Cardiac muscle cell (in vitro differentiated cells and primary cell): Measurements from ENCODE around the gene KRT72. TPM values are rescaled to one million over a fixed set of nuclear protein-coding genes. Genes with fewer than 3 reads are reported as not detected.

Experiments used
- DNase-seq, 2 donors: peaks; one replicate each; pipeline versions ENCODE4 v3.0.0 to v3.0.0-alpha.2; 2010 to 2017; ENCODE audit warnings: low read depth in 1 of 2, low spot score in 1 of 2
- H3K27ac ChIP-seq: fragments of 200-600 bp; sonication (generic); 2 replicates; pipeline ENCODE4 v1.5.1; 2016
- H3K27me3 ChIP-seq: fragments of 200-600 bp; sonication (generic); 2 replicates; pipeline ENCODE4 v1.6.0; 2016; ENCODE audit warnings: control low read depth
- H3K36me3 ChIP-seq: fragments of 200-600 bp; sonication (generic); 2 replicates; pipeline ENCODE4 v1.5.1; 2016; ENCODE audit warnings: control low read depth
- H3K4me1 ChIP-seq: fragments of 200-600 bp; sonication (generic); 2 replicates; pipeline ENCODE4 v1.8.1; 2017; ENCODE audit warnings: low read depth, mild to moderate bottlenecking, mixed run types
- H3K4me3 ChIP-seq: fragments of 200-600 bp; sonication (generic); 2 replicates; pipeline ENCODE4 v1.5.1; 2016; ENCODE audit warnings: mild to moderate bottlenecking
- H3K9me3 ChIP-seq: fragments of 200-600 bp; sonication (generic); 2 replicates; pipeline ENCODE4 v1.5.1; 2017; ENCODE audit warnings: low read depth, mild to moderate bottlenecking, control low read depth
- polyA plus RNA-seq: library from polyadenylated mRNA; unstranded; fragments of >200 nt; fragmentation: Nextera tagmentation; extraction: Ambion mirVana; gene quantifications from 2 replicates; pipeline ENCODE4 v1.2.1, GENCODE V29; 2016
- total RNA-seq: library from RNA; depleted of rRNA; stranded (reverse); fragments of >200 nt; gene quantifications from 2 replicates; pipeline ENCODE4 v1.2.3, GENCODE V29; 2016
- TF ChIP-seq, protein P1 (sequence below): IDR thresholded peaks from 2 replicates; pipeline ENCODE4 v1.5.1; 2012; ENCODE audit warnings: low read depth, mild to moderate bottlenecking, low read length

Gene KRT72
- total and polyA plus RNA-seq, 2 experiments from 2014 or later: not detected

GRCh38 chr12:52611080-52611468 lies 9.8 kb upstream of the KRT72 start:
- Histone ChIP-seq H3K9me3 (no peaks in the 10 kb centered on the region), H3K36me3 (no peaks in the 10 kb centered on the region), H3K4me1 (no peaks in the 10 kb centered on the region), H3K4me3 (no peak overlapping the region), H3K27me3 (peaks cover 64% of the 10 kb centered on the region), H3K27ac (no peak overlapping the region)
- TF ChIP-seq, protein P1, sequence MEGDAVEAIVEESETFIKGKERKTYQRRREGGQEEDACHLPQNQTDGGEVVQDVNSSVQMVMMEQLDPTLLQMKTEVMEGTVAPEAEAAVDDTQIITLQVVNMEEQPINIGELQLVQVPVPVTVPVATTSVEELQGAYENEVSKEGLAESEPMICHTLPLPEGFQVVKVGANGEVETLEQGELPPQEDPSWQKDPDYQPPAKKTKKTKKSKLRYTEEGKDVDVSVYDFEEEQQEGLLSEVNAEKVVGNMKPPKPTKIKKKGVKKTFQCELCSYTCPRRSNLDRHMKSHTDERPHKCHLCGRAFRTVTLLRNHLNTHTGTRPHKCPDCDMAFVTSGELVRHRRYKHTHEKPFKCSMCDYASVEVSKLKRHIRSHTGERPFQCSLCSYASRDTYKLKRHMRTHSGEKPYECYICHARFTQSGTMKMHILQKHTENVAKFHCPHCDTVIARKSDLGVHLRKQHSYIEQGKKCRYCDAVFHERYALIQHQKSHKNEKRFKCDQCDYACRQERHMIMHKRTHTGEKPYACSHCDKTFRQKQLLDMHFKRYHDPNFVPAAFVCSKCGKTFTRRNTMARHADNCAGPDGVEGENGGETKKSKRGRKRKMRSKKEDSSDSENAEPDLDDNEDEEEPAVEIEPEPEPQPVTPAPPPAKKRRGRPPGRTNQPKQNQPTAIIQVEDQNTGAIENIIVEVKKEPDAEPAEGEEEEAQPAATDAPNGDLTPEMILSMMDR: no peak
- no peak for DNase-seq

- no peaks in the 10 kb centered on the region for H3K36me3 ChIP-seq
- no peak overlapping the region for H3K4me3 ChIP-seq
- no peak overlapping the region for H3K27ac ChIP-seq
- no peak for DNase-seq
- no peaks in the 10 kb centered on the region for H3K9me3 ChIP-seq
- H3K4me1 ChIP-seq: no peaks in the 10 kb centered on the region
- H3K27me3 ChIP-seq: peaks cover 44% of the 10 kb centered on the region
- TF ChIP-seq, protein P1: no peak
Measured at GRCh38 chr12:52608826-52609630, 7.8 kb upstream of the KRT72 start.

DNA sequence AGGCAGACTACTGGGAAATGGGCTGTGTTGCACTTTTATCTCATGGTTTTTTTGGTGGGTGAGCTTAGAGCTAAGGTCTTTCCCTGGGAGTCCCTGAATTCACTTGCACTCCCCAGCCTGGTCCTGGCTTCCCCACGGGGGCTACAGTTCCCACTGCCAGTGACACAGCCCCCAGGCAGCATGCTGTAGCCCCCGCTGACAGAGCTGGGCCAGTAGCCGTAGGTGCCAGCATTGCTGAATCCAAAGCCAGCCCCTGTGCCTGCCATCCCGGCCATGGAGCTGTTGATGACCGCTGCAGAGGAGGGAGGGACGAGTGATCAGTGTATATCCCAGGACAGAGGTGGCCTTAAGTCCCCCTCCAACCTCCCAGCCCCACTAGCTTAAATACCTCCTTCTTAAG lies 6.9 kb upstream of the KRT72 start:
- no peak overlapping the region for H3K27ac ChIP-seq

DNA sequence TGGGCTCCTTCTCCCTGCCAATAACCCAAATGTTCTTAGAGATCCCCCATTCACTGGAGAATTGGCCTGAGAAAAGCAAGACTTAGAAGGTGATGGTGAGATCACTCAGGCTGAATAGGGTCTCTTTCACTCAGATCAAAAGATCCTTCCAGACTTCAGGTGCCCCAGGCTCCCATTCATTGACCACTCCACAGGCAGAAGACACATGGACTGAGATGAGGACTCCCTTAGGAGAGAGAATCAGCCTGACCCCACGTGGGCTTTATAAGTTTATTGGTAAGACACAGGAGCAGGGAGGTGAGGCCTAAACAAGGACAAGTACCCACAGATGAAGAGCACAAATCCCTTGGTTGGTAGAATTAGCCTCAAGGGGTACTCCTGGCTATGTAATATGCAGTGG lies 6.1 kb upstream of the KRT72 start:
- DNase-seq: no peak
- no peak overlapping the region for H3K27ac ChIP-seq
- H3K27me3 ChIP-seq: peaks cover 39% of the 10 kb centered on the region
- no peaks in the 10 kb centered on the region for H3K36me3 ChIP-seq
- H3K4me3 ChIP-seq: no peak overlapping the region
- TF ChIP-seq, protein P1: no peak
- H3K9me3 ChIP-seq: no peaks in the 10 kb centered on the region
- no peaks in the 10 kb centered on the region for H3K4me1 ChIP-seq

More for the DNA sequence above, 6.9 kb upstream of the KRT72 start:
- no peak for DNase-seq
- no peaks in the 10 kb centered on the region for H3K9me3 ChIP-seq
- peaks cover 44% of the 10 kb centered on the region for H3K27me3 ChIP-seq
- TF ChIP-seq, protein P1: no peak
- H3K4me3 ChIP-seq: no peak overlapping the region
- H3K4me1 ChIP-seq: no peaks in the 10 kb centered on the region
- H3K36me3 ChIP-seq: no peaks in the 10 kb centered on the region

- H3K4me3 ChIP-seq: no peak overlapping the region
- no peaks in the 10 kb centered on the region for H3K9me3 ChIP-seq
- H3K4me1 ChIP-seq: no peaks in the 10 kb centered on the region
- H3K27ac ChIP-seq: no peak overlapping the region
- no peak for DNase-seq
- TF ChIP-seq, protein P1: no peak
- peaks cover 36% of the 10 kb centered on the region for H3K27me3 ChIP-seq
- H3K36me3 ChIP-seq: no peaks in the 10 kb centered on the region
Measured at GRCh38 chr12:52606581-52607218, 5.4 kb upstream of the KRT72 start.
